ENCODE data around the gene CEACAM3.

CEACAM3 gene

DNA sequence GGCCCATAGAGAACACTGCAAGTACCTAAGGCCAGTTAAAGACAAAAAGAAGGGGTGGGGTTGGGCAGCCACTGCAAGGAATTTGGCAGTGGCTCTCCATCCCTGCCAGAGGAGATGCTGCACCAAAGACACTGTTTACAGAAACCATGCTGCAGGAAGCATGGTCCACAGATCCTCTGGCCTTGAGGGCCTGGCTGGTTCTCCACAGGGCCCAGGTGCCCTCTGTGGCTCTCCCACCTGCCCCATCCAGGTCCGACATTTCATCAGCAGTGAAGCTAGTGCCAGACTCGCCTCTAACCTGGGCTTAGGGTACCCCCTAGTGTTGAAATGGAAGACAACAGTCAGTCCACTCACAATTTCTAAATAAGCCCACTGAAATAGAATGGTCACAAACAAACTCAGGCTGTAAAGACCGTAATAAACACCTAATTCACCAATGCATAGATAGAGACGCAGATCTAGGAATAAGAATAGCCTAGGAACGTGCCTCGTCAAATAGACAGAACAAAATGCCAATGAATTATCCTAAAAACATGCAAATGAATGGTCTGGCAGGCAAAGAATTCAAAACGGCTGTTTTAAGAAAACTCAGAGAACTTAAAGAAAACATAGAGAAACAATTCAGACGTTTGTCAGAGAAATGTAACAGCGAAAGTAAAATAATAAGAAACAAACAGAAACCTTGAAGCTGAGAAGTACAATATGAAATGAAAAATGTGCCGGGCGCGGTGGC is 24.8 kb downstream of the CEACAM3 start:
- peak; percentile 55 for DNase-seq
- Histone ChIP-seq H3K79me2 (ENCODE audit: low read length) (no peaks in the 10 kb centered on the region), H3F3A (ENCODE audit: insufficient read depth, low read length) (no peaks in the 10 kb centered on the region), H3K9me3 (replicated peaks; ENCODE audit: insufficient read depth, low read length) (no peaks in the 10 kb centered on the region), H3K4me2 (ENCODE audit: low read depth, low read length) (no peak overlapping the region), H3K4me3 (ENCODE audit: low read length) (no peak overlapping the region), H3K27ac (ENCODE audit: low read length) (no peak overlapping the region), H3K36me3 (replicated peaks; ENCODE audit: insufficient read depth, low read length) (no peaks in the 10 kb centered on the region), H3K4me1 (ENCODE audit: low read length) (no peaks in the 10 kb centered on the region), H3K9ac (ENCODE audit: low read length) (no peak overlapping the region), H4K20me1 (ENCODE audit: insufficient read depth, low read length) (no peaks in the 10 kb centered on the region), H3K27me3 (replicated peaks; ENCODE audit: insufficient read depth, low read length) (peaks cover 90% of the 10 kb centered on the region), H2AFZ (ENCODE audit: low read length) (no peak overlapping the region), H3K9me2 (replicated peaks; ENCODE audit: insufficient read depth, low read length) (no peaks in the 10 kb centered on the region)
- TF ChIP-seq EZH2 (optimal IDR thresholded peaks at IDR 0.05; ENCODE audit: low read depth, low read length), result no peak
- TF ChIP-seq, protein P1, sequence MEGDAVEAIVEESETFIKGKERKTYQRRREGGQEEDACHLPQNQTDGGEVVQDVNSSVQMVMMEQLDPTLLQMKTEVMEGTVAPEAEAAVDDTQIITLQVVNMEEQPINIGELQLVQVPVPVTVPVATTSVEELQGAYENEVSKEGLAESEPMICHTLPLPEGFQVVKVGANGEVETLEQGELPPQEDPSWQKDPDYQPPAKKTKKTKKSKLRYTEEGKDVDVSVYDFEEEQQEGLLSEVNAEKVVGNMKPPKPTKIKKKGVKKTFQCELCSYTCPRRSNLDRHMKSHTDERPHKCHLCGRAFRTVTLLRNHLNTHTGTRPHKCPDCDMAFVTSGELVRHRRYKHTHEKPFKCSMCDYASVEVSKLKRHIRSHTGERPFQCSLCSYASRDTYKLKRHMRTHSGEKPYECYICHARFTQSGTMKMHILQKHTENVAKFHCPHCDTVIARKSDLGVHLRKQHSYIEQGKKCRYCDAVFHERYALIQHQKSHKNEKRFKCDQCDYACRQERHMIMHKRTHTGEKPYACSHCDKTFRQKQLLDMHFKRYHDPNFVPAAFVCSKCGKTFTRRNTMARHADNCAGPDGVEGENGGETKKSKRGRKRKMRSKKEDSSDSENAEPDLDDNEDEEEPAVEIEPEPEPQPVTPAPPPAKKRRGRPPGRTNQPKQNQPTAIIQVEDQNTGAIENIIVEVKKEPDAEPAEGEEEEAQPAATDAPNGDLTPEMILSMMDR (IDR thresholded peaks at IDR 0.05; ENCODE audit: low read length), result peak; percentile 68
- no peak for TF ChIP-seq EZH2phosphoT487 (IDR thresholded peaks at IDR 0.05; ENCODE audit: low read length)

DNA sequence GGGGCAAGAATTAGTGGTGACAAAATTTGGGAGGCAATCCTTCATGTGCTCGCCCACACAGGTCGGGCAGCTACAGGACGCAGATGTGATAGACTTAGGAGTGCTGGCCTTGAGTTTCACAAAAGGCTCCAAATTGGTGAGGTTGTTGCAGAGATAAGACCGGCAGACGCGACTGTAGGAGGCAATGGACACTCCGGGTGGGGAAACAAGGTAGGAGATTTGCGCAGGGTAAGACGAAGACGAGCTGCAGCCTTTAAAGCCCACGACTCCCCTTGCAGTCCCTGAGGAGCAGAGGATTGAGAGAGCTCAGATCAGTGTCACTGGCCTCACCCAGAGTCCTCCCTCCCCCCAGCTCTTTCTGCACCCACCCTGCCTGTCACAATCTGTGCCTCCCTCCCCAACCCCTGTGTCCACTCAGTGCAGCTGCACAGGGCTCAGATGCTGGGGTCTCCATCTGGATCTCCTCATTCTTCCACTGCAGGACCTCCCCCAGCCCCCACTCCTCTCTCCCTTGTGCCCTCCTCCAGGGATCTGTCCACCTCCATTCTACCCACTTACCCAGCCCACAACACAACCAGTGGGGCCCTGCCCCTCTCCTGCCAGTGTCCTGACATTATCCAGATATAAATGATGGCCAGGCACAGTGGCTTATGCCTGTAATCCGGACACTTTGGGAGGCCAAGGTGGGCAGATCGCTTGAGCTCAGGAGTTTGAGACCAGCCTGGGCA is 41.8 kb downstream of the CEACAM3 start:
- no peaks in the 10 kb centered on the region for H3K79me2 ChIP-seq (ENCODE audit: low read length)
- no peaks in the 10 kb centered on the region for H3F3A ChIP-seq (ENCODE audit: insufficient read depth, low read length)
- H3K9me2 ChIP-seq (replicated peaks; ENCODE audit: insufficient read depth, low read length), result no peaks in the 10 kb centered on the region
- peaks cover 76% of the 10 kb centered on the region for H3K27me3 ChIP-seq (replicated peaks; ENCODE audit: insufficient read depth, low read length)
- no peaks in the 10 kb centered on the region for H4K20me1 ChIP-seq (ENCODE audit: insufficient read depth, low read length)
- H3K4me3 ChIP-seq (ENCODE audit: low read length), result no peak overlapping the region
- H2AFZ ChIP-seq (ENCODE audit: low read length), result no peak overlapping the region
- H3K36me3 ChIP-seq (replicated peaks; ENCODE audit: insufficient read depth, low read length), result no peaks in the 10 kb centered on the region
- no peak overlapping the region for H3K4me2 ChIP-seq (ENCODE audit: low read depth, low read length)
- no peak overlapping the region for H3K9ac ChIP-seq (ENCODE audit: low read length)
- no peak for DNase-seq
- TF ChIP-seq EZH2 (optimal IDR thresholded peaks at IDR 0.05; ENCODE audit: low read depth, low read length), result no peak
- TF ChIP-seq, protein P1 (IDR thresholded peaks at IDR 0.05; ENCODE audit: low read length), result no peak
- TF ChIP-seq EZH2phosphoT487 (IDR thresholded peaks at IDR 0.05; ENCODE audit: low read length), result no peak
- no peak overlapping the region for H3K27ac ChIP-seq (ENCODE audit: low read length)
- no peaks in the 10 kb centered on the region for H3K9me3 ChIP-seq (replicated peaks; ENCODE audit: insufficient read depth, low read length)
- no peaks in the 10 kb centered on the region for H3K4me1 ChIP-seq (ENCODE audit: low read length)

DNA sequence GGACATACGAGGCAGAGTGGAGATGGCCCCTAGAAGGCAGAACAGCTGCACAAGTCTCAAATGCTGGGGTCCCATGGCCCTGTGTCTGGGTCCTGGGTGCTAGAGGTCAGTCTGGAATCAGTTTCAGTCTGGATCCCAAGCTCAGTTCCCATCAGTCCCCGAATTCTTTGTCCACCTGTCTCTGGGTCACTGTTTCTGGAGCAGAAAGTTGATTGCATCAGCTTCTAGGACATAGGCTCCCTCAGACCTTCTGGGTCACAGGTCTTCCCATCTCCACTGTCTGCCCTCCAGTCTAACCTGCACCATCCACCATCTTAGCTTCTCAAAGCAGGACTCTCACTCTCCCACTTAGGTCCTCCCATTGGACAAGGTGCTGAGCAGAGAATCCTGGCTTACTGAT is 42.8 kb downstream of the CEACAM3 start:
- no peak overlapping the region for H2AFZ ChIP-seq (ENCODE audit: low read length)
- peaks cover 84% of the 10 kb centered on the region for H3K27me3 ChIP-seq (replicated peaks; ENCODE audit: insufficient read depth, low read length)
- H3K9me2 ChIP-seq (replicated peaks; ENCODE audit: insufficient read depth, low read length), result no peaks in the 10 kb centered on the region
- DNase-seq, result no peak
- no peak overlapping the region for H3K4me2 ChIP-seq (ENCODE audit: low read depth, low read length)
- no peak for TF ChIP-seq EZH2phosphoT487 (IDR thresholded peaks at IDR 0.05; ENCODE audit: low read length)
- no peak for TF ChIP-seq EZH2 (optimal IDR thresholded peaks at IDR 0.05; ENCODE audit: low read depth, low read length)
- TF ChIP-seq, protein P1 (IDR thresholded peaks at IDR 0.05; ENCODE audit: low read length), result no peak
- no peaks in the 10 kb centered on the region for H3K79me2 ChIP-seq (ENCODE audit: low read length)
- H3K9ac ChIP-seq (ENCODE audit: low read length), result no peak overlapping the region
- H4K20me1 ChIP-seq (ENCODE audit: insufficient read depth, low read length), result no peaks in the 10 kb centered on the region
- no peaks in the 10 kb centered on the region for H3K9me3 ChIP-seq (replicated peaks; ENCODE audit: insufficient read depth, low read length)
- no peaks in the 10 kb centered on the region for H3K4me1 ChIP-seq (ENCODE audit: low read length)
- no peak overlapping the region for H3K27ac ChIP-seq (ENCODE audit: low read length)
- H3K4me3 ChIP-seq (ENCODE audit: low read length), result no peak overlapping the region
- no peaks in the 10 kb centered on the region for H3K36me3 ChIP-seq (replicated peaks; ENCODE audit: insufficient read depth, low read length)
- no peaks in the 10 kb centered on the region for H3F3A ChIP-seq (ENCODE audit: insufficient read depth, low read length)

Data from MM.1S (cell line).